CD4-positive, alpha-beta T cell treated with Interleukin-10 for 1 hour (primary cell): Measurements from ENCODE around the gene TSPAN13.

ENCODE experiments used
- DNase-seq: peaks from one replicate; pipeline ENCODE4 v3.0.0-alpha.2; 2020

Gene TSPAN13

GRCh38 chr7:16816824-16817223 lies 63.3 kb downstream of the TSPAN13 start:
- no peak for DNase-seq

GRCh38 chr7:16817536-16817935 lies 64.0 kb downstream of the TSPAN13 start:
- DNase-seq: no peak

GRCh38 chr7:16818732-16819131 lies 65.2 kb downstream of the TSPAN13 start:
- DNase-seq: no peak

DNA sequence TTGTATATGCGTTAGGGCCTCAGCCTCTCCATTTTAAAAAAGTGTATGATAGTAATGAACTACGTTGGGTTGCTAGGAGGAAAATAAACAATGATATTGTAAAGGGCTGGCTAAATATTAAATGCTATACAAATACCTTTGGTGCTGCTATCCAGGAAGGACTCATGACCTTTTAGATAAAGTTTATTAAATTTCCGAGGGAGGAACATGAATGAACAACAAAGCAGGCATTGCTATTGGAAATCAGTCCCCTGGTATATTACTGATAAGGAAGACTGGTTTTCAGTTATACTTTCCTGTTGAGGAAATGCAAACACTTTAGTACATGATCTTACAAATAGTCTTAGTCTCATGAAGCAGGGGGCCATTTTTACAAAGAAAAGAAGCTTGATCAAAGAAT lies 68.5 kb downstream of the TSPAN13 start:
- no peak for DNase-seq

GRCh38 chr7:16826060-16826459 lies 72.5 kb downstream of the TSPAN13 start:
- DNase-seq: no peak

GRCh38 chr7:16833373-16833772 lies 79.8 kb downstream of the TSPAN13 start:
- no peak for DNase-seq
